CD4-positive, alpha-beta T cell treated with Interleukin-21 for 1 hour (primary cell): Measurements from ENCODE around the gene ELAVL4.

Source experiments
- DNase-seq: peaks from one replicate; pipeline ENCODE4 v3.0.0-alpha.2; 2020

Gene ELAVL4

DNA sequence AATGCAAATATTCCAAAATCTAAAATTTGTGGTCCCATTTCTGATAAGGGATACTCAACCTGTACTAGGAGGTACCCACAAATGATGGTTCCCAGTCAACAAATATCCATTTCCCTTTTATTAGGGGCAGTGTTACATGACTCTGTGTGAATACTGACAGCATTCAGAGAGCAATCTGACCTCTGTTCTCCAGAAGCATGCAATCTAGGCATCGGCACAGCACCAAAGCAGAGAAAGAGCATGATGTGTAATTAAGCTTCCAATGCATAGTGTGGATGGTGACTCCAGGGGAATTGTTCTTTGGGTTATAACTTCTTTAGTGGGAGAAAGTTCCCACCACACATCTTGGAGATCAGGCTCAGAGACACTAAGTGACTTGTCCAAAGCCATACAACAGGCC, 71.6 kb downstream of the ELAVL4 start:
- DNase-seq: no peak

DNA sequence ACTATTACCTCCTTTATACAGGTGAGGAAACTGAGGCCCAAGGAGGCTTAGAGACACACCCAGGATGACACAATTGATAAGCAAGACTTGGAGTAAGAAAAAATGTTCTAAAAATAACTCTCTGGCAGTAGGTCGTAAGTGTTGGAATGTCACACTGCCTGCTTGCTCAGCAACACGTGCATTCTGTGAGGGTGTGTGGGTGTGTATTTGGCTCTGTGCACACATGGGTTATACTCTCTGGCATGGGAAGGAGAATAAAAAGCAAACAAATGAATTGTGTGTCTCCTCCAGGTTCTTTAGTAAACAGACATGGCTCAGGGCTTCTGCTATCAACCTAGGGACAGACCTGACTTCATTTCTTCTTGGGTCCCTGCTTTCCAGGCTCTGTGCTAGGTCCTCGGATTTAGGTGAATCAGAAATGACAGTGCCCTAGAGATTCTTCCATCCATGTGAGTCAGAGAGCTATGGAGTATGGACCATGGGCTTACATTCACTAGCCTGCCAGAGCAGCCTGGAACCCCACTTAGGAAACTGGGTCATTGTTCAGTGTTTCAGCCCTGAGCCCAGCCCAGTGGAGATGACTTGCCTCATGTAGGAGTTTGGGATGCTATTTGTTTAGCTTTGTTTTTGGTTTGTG, 72.4 kb downstream of the ELAVL4 start:
- no peak for DNase-seq

DNA sequence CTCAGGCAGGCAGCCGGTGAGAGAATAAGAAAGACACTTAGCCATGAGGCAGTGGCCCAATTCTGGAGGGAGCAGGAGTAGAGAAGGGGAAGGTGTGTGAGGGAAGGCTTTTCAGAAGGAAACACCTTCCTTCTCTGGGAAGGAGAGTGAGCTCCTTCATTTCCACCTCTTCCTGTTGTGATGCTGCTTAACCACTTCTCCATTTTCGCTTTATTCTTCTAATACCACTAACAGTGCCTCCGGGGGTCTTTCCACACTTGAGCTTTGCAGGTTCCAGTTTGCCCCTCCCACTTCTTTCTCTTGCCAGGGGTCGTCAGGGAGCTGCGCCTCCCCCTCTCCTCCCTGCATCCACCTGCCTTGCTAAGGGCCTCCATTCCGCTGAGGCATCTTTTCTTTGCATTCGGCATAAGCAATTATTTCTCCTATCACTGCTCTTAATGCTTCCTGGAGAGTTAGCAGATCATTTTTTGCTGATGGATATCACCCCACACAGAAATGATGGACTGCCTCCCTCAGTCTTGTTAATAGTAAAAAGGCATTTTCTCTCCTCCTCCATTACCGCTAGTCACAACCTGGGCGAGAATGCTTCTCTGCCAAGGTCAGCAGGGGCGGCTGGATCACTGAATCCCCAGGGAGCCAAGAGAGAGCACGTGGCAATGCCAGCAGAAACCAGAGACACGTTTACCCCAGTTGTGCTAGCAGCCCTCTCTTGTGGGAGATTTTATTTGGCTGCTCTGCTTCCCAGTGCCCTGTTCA, 74.8 kb downstream of the ELAVL4 start:
- DNase-seq: no peak

DNA sequence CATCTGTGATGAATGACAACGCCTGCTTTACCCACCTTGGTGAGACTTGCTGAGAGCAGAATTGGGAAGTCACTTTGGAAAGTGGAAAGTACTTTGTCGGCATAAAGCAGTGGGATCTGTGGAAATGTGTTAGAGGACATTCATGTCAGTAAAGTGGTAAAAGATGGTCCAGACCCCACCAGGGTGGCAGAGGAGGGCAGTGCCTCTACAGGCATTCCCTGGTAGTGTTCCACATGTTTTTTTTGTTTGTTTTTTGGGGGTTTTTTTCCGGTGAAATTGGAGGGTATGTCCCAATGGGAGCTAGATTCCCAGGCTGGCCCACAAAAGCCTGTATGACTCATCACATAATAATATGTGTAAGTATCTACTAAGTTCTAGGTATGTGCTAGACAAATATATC, 80.6 kb downstream of the ELAVL4 start:
- DNase-seq: no peak

DNA sequence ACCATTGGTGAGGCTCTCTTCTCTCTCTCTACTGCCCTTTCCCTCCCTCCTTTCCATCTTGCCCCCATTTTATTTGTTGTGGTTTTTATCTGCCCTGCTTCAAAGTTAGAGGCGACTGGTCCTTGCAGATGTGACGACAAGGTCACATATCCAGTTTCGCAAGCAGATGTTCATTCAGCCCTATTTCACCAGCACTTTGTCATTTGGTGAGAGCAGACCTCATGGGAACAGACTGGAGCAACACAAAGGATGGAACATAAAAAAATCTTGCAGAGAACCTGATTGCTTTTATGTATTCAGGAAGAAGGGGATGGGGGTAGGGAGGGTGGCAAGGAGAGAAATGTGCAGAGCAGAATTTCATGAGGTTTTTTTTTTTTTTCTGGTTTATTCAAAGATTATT, 84.3 kb downstream of the ELAVL4 start:
- no peak for DNase-seq

DNA sequence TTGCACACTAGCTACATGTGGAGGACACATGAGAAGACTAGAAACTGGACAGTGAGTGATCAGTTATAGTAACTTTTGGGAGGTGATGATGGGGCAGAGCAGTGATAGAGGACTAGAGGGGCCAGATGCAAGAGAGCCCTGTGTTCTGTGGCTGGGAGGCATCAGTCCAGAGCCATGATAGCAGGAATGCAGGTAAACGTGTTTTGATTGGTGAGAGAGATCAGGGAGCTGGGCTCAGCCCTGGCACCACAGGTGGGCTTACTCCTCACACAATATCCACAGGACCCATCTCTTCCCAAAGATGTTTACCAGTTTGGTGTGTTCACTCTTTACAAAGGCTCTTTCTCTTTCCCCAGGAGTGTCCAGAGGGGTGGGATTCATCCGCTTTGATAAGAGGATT, 86.5 kb downstream of the ELAVL4 start:
- no peak for DNase-seq

DNA sequence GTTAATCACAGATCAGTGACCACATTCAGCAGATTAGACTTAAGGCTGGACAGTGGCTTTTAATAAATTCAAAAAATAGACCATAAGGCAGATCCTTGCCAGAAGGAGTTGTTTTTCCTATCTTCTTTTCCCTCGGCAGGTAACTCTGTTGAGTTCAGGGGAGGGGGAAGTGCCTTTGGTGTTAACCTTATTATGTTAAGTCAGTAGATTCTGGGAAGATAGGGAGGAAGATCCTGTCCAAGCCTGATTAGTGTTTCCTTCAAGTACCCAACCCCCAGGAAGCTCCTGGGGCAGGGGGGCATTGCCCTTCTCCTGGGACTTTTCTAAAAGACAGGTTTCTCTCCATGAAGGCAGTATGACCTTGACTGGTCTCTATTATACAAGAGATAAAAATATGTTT, 87.4 kb downstream of the ELAVL4 start:
- no peak for DNase-seq

DNA sequence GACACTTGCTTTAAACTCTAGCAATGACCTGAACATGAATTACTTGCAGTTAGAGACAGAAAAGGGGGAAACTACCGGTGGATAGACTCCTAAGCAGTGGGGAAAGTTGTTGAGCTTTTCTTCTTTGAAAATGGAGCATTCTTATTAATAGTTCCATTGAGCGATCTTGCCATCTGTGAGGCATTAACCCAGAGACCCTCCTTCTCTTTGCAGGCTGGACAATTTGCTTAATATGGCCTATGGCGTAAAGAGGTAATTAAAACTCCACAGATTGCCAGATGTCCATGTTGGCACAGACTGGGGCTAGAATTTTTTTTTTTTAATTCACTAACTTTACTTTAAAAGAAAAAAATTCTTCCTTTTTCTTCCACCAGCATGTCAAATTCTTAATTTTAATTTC, 88.5 kb downstream of the ELAVL4 start:
- no peak for DNase-seq

DNA sequence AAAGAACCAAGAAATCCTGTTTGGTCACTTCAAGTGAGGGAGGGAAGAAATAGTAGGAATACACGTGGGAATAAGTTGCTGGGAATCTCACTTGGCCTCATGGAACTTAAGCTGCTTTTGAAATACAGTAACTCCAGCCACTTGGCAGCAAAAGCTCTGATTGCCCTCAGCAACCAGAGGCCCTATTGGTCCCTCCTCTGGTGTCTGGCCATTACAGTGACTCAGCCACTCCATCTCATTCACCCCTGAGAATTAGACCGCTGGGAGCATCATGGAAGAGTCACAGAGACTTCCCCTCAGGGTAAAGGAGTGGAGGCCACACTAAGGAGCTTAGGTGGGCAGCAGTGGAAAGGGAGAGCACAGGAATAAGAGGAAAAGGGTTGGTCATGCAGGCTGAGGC, 99.6 kb downstream of the ELAVL4 start:
- no peak for DNase-seq

DNA sequence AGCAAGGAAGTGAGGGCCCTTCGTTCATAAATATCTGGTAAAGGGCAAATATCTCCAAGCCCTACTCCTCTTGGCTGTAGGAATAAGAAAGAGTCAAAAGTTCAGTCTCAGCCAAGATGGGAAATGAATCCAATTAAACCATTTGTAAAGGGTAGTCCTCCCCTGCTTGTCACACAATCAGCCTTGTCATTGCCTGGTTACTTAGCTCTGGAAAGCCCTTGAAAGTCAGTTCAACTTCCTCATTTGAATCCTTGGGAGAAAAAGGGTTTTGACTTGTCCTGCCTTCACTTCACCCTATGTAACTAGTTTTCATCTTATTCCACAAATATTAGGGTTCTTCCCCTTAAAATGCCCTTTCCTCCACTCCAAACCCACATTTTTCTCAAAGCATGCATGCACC, 100.0 kb downstream of the ELAVL4 start:
- DNase-seq: no peak

DNA sequence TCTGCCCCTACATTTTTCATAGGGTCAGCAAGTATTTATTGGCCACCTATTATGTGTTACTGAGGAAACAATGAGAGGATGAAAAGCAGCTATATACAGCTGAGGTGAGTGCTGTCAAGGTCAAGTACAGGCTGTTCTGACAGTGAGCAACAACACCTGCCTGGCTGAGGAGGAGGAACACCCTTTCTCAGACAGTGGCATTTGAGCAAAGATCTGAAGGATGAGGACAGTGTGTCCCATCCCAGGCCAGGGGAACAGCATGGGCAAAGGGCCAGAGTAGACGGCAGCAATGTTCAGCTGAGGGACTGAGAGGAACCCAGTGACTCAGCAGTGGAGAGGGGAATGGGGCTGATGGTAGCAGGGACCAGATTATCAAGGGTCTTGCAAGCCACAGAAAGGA, 101.0 kb downstream of the ELAVL4 start:
- no peak for DNase-seq

DNA sequence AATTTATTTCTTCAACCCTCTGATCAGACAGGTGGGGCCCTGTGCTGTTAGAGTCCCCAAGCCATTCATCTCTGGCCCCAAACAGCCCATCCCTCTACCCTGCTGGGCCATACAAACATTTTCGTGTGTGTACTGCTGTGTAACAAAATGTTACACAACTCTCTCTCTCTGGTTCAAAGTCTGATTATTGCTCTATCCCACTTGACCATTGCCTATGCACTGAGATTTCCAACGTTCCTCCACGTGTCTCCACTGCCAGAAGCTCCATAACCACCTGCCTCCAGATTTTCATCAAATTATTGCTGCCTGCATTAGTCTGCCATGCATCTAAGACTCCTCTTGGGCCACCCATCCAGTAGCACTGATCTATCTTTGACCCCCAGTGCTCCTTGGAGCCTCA, 104.8 kb downstream of the ELAVL4 start:
- DNase-seq: no peak

DNA sequence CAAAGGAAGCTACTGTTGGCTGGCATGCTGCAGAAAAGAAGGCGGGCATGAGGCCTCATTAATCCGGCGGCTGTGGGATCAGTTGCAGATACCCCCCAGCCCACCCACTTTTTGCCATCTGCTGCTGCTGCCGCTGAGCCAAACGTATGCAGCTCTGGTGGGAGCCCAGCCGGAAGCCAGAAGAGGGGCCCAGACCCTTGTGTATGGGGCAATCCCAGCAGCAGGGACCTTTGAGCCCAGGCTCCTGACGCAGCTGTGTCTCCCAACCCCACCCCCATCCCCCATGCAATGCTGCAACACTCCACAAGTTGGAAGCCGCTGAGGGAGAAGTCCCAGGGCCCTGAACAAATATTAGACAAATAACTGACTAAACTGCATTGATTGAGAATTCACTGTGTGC, 106.0 kb downstream of the ELAVL4 start:
- no peak for DNase-seq

DNA sequence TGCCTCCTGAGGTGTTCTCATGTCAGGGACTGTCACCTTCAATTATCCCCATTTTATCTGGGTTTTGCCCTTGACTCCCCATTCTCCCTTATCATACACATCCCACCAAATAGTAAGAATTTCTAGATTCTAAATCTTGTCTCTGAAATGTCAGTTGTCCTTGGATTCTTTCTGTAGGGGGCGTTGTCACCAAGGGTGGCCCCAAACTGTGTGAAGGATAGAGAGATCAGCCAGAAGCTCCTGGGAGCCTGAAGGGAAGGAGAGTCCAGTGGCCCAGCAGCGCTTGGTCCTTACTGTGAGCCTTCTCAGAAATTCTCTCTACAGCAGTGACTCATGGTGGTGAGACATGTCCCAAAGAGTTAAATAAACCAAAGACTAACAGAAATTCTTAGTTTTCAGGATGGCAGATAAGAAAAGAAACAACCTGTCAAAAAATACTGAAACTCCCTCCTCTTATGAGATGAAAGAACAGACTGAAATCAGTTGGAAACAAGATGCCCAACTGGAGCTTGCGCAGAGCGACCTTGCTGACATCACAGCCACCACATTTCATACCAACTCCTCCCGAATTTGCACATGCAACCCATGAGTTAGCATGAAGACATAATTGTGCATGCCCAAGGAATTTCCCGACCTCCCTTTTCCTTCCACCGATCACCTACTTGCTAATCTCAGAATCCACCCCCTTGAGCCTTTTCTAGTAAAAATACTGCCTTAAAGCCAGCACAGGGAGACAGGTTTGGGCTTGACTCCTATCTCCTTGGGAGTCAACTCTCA, 109.8 kb downstream of the ELAVL4 start:
- DNase-seq: no peak

DNA sequence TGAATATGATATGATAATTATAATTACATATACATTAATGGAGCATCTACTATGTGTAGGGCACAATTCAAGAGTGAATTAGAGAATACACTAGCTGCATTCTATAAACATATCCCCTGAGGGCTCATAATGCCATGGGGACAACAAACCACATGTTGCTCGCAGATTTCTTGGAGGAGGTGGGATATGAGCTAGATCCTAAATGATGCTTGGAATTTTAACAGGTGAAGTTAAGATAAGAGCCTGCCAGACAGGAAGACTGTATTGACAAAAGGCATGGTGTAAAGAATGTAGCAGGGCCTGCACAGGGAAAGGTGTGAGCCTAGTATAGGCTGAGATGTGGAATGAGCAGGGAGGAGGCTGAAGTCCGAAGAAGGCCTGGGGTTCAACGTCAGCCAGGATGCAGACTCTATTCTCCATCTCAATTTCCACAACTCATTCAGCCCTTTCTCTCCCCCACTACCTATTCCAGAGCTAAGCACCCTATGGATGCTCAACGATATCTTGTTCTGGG, 120.2 kb downstream of the ELAVL4 start:
- no peak for DNase-seq

DNA sequence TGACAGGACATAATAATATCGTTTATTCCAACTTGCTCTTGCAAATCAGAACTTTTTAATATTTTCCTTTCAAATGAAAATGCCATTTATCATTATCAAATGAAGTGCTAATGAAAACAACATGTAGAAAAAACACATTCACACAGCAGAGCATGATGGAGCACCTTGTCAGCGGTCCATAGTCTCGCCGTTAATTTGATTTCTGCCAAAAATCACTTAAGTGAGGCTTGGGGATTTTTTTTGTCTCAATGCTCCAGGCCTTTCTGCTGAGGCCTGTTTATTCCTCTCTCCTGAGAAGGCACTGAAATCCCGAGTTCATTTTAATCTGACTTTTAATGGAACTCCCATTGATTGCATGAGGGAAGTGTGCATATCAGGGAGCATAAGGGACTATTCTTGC, 122.5 kb downstream of the ELAVL4 start:
- no peak for DNase-seq

DNA sequence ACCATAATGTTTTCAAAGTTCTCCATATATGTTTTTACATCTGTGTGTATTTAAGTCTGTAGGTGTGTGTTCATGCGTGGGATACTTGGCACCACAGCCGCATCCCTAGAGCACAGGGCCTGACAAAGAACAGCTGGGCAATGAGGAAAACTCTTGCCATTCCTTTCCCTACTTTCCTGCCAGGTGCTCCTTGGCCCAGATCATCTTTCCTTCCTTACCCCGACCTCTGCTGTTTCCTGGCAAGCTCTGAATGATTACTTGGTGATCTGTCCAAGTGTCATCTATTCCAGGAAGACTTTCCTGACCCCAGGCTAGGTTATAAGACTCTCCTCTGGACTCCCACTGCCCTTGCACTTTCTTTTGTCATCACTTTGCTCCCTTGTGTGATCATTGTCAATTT, 123.6 kb downstream of the ELAVL4 start:
- DNase-seq: no peak

DNA sequence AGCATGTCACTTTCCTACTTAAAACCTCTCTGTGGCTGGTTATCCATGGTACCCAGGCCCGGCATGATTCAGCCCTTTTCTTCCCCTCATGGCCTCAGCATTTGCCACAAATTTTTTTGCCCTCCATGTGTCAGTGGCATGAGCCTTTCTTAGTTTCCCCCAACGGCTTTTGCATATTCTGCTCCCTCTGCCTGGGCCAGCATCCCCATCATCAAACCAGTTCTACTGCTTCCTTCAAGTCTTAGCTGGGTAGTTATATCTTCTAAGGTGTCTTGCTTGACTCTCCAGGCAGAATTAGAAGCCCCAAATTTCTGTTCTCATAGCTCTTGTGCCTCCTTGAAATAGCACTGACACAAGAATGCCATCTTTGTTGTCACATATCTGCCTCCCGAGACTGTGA, 127.9 kb downstream of the ELAVL4 start:
- DNase-seq: no peak

DNA sequence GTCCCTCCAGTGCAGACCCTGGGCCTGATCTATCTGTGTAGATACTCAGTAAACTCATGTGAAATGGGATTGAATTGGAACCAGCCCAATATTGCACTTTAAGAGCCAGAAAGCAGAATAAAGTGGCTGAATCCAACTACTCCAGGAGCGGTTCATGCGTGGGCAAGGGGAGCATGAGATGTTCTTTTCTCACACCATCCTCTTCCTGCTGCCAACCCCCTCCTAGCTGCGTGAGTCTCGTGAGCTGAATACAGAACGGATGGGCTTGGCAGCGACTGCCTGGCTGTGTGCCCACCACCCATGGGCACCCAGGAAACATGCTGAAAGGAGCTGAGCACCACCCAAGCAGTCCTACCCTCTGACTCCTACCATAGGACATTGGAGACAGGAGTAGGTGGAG, 128.3 kb downstream of the ELAVL4 start:
- DNase-seq: no peak

DNA sequence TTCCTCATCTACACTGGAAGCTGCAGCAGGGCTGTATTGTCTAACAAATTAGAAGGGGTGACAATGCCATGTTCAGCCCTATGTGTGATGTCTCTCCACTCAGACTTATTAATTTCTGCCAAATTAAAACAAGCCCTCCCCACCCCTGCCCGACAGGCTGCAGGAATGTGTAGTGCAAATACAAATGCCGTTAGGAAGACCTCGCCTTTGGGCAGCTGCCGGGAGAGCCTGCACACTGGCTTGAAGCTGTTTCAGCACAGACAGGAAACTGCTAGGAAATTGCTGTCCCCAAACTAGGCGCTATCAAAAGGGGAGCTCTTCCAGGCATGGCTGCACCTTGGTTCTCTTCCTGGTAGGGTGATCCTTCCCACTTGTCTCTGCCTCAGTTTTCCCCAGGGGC, 135.2 kb downstream of the ELAVL4 start:
- DNase-seq: no peak

DNA sequence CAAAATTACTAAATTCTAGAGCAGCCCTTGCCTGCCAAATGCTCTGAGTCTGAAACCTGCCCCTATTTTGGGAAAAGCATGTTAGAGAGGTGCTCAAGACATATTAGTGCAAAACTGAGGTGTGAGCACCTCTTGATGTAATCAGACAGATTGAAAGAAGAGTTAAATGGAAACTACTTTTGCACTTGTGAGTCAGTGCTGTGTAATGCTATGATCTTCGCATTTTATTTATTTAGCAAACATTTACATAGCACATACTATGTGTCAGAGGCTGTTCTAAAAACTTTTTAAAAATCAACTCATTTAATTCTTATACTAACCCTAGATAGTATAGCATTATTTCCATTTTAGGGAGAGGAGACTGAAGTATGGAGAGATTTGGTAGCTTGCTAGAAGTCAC, 138.1 kb downstream of the ELAVL4 start:
- DNase-seq: no peak

DNA sequence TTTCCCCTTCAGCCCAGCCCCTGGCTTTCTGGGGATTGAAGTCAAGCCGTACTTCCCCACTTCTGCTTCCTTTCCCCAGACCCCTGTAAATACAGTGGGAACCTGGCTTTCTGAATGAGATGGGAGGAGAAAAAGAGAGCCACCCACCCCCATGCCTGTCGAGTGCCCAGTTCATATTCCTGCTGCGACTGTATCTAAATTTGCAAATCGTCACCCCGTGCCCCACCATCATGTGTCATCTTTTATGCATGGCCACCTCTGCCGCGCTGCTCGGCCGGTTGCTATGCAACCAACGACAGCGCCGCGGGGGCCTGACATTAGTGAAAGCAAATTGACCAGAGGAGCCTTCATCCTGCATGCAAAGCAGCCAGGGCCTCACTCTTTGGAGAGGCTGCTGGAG, 143.0 kb downstream of the ELAVL4 start:
- DNase-seq: no peak

DNA sequence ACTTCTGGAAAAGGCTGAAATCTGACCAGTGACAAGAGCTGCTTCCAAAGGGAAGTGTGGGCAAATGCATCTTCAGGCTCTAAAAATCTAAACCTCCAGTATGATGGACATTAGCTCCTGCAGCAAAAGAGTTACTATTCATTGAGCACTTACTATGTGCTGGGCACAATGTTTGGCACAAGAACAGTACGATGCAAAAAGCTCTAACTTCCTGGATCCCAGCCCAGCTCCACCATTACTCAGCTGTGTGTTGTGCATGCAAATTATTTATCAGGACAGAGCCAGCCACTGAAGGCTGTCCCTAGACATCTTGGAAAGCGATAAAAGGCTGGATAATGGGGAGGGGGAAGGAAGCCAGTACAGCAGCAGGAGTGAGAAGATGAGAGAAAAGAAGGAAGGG, 143.5 kb downstream of the ELAVL4 start:
- DNase-seq: no peak
